ENCODE data around the gene ZNF592.

GRCh38 chr15:84781495-84781894, 33.1 kb downstream of the ZNF592 start:
- TF ChIP-seq POLR2A (IDR thresholded peaks at IDR 0.05) (no peak), CTCF (IDR thresholded peaks at IDR 0.05) (no peak), EP300 (IDR thresholded peaks at IDR 0.05; ENCODE audit: low read depth) (no peak)

Data from transverse colon (tissue), 3 donors.